ENCODE results near the gene PTCD2.

Gene PTCD2

DNA sequence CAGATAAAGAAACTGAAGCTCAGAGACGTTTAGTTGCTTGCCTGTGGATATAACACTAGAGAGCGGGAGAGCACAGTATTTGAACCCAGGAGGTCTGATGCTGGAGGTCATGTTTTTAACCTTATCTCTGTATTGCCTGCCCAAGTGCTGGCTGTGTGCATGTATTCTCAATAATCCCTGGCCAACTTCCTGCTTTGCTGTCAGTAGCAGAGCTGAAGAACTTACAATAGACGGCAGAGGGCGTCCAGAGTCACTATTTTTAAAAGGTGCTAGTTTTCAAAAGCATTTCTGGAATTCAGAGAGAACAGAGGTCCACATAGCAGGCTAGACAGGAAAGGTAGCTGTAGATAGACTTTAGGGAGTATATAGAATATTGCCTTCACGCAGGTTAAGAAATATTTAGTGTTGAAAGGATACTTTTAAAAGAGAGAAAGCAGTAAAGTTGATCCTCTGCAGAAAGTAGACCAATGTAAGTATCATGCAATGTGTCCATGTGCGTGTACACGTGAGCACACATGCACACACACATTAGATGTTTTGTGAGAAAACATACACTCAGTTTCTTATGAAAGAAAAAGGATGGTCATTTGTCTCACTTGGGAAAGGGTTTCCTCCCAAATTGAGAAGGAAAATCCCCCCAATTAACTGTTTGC, 46.3 kb downstream of the PTCD2 start:
- no peak overlapping the region for H2AFZ ChIP-seq (ENCODE audit: insufficient read depth, low read length, poor library complexity)
- no peak overlapping the region for H2AK5ac ChIP-seq (ENCODE audit: low read length)
- peak; percentile 82 to 96 for DNase-seq
- H3K27me3 ChIP-seq (ENCODE audit: insufficient read depth, low read length), result no peaks in the 10 kb centered on the region
- no peak overlapping the region for H3K9ac ChIP-seq (ENCODE audit: low read length)
- no peak overlapping the region for H3K14ac ChIP-seq (ENCODE audit: low read length)
- no peak overlapping the region for H2BK5ac ChIP-seq (ENCODE audit: low read depth, low read length, poor library complexity)
- no CpG with 5 or more reads among the region's 7 CpGs for WGBS (ENCODE audit: extremely low coverage, insufficient coverage, insufficient read length)
- H3K4me2 ChIP-seq (ENCODE audit: low read length), result no peak overlapping the region
- no peak overlapping the region for H3K18ac ChIP-seq (ENCODE audit: low read length)
- no peak overlapping the region for H3K4me3 ChIP-seq (ENCODE audit: low read depth, low read length)
- no peak overlapping the region for H4K8ac ChIP-seq (ENCODE audit: low read depth, low read length)
- H3K79me2 ChIP-seq (ENCODE audit: control insufficient read depth, insufficient read depth, low read length, poor library complexity), result no peaks in the 10 kb centered on the region
- peaks cover 11 to 17% of the 10 kb centered on the region in 2 experiments for H3K4me1 ChIP-seq (ENCODE audit: control insufficient read depth in 1 of 2, insufficient read depth in 2 of 2, low read length in 2 of 2)
- H3K36me3 ChIP-seq (ENCODE audit: control insufficient read depth in 1 of 2, insufficient read depth in 2 of 2, low read length in 2 of 2), result no peaks in the 10 kb centered on the region
- H2BK120ac ChIP-seq (ENCODE audit: insufficient read depth, low read length, poor library complexity), result no peak overlapping the region
- H3K9me3 ChIP-seq (ENCODE audit: insufficient read depth, low read depth, low read length), result no peaks in the 10 kb centered on the region
- peaks cover 18% of the 10 kb centered on the region for H3K79me1 ChIP-seq (ENCODE audit: low read length)
- H4K12ac ChIP-seq (ENCODE audit: low read depth, low read length), result no peak overlapping the region
- H2BK12ac ChIP-seq (ENCODE audit: low read length), result peak overlapping the region; percentile 62
- H3K4ac ChIP-seq (ENCODE audit: low read depth, low read length), result no peak overlapping the region
- no peak overlapping the region for H3K23ac ChIP-seq (ENCODE audit: low read length)
- no peak overlapping the region for H4K91ac ChIP-seq (ENCODE audit: low read depth, low read length)
- H3K27ac ChIP-seq (ENCODE audit: low read depth, low read length), result peak overlapping the region; percentile 67

DNA sequence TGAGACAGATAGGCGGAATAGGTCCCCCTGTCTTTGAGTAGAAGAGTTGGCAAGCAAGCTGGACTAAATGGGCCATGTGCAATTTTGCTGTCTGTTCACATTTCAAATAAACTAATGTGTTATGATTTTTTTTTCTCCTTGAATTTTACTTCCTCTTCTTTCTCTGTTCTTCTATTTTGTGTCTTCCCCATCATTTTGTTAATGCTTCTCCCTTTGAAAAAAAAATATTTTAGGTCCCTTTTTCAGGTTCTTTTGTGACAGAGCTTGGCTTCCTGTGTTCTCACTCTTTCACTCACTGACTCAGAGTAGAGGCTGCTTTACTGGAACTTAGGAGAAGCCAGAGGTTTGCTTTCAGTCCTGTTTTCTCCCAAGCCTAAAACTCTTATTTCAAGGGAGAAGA, 48.1 kb downstream of the PTCD2 start:
- H3K4me3 ChIP-seq (ENCODE audit: low read depth, low read length), result no peak overlapping the region
- H3K14ac ChIP-seq (ENCODE audit: low read length), result no peak overlapping the region
- no peak overlapping the region for H3K4me2 ChIP-seq (ENCODE audit: low read length)
- WGBS (ENCODE audit: extremely low coverage, insufficient coverage, insufficient read length), result no CpG with 5 or more reads among the region's 1 CpG
- no peak overlapping the region for H3K4ac ChIP-seq (ENCODE audit: low read depth, low read length)
- no peak for DNase-seq
- H2BK5ac ChIP-seq (ENCODE audit: low read depth, low read length, poor library complexity), result no peak overlapping the region
- no peaks in the 10 kb centered on the region for H3K27me3 ChIP-seq (ENCODE audit: insufficient read depth, low read length)
- H3K36me3 ChIP-seq (ENCODE audit: control insufficient read depth in 1 of 2, insufficient read depth in 2 of 2, low read length in 2 of 2), result no peaks in the 10 kb centered on the region
- H2AFZ ChIP-seq (ENCODE audit: insufficient read depth, low read length, poor library complexity), result no peak overlapping the region
- no peak overlapping the region for H3K9ac ChIP-seq (ENCODE audit: low read length)
- peaks cover 18% of the 10 kb centered on the region for H3K79me1 ChIP-seq (ENCODE audit: low read length)
- no peak overlapping the region for H2BK12ac ChIP-seq (ENCODE audit: low read length)
- peaks cover 11 to 15% of the 10 kb centered on the region in 2 experiments for H3K4me1 ChIP-seq (ENCODE audit: control insufficient read depth in 1 of 2, insufficient read depth in 2 of 2, low read length in 2 of 2)
- no peak overlapping the region for H3K23ac ChIP-seq (ENCODE audit: low read length)
- H3K9me3 ChIP-seq (ENCODE audit: insufficient read depth, low read depth, low read length), result no peaks in the 10 kb centered on the region
- H4K12ac ChIP-seq (ENCODE audit: low read depth, low read length), result no peak overlapping the region
- no peak overlapping the region for H4K91ac ChIP-seq (ENCODE audit: low read depth, low read length)
- no peak overlapping the region for H3K27ac ChIP-seq (ENCODE audit: low read depth, low read length)
- H2AK5ac ChIP-seq (ENCODE audit: low read length), result no peak overlapping the region
- H3K18ac ChIP-seq (ENCODE audit: low read length), result no peak overlapping the region
- H4K8ac ChIP-seq (ENCODE audit: low read depth, low read length), result no peak overlapping the region
- no peaks in the 10 kb centered on the region for H3K79me2 ChIP-seq (ENCODE audit: control insufficient read depth, insufficient read depth, low read length, poor library complexity)
- H2BK120ac ChIP-seq (ENCODE audit: insufficient read depth, low read length, poor library complexity), result no peak overlapping the region

DNA sequence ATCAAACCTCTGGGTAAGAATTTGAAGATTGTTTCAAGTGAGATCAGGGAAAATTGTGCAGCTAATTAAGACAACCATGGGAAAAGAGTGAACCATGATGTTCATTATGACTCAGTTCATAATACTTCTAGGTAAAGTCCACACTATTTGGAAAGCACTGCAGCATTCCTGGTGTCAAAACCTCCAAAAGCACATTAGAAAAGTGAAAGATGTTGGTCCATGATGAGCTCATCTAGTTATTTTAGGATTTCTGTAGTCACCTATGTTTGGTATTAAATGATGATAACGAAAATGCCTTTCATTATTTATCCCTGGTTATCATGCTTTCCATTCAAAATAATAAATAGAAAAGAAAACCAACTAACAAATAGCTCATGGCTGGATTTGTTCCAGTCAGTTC, 49.1 kb downstream of the PTCD2 start:
- H2AFZ ChIP-seq (ENCODE audit: insufficient read depth, low read length, poor library complexity), result no peak overlapping the region
- H4K8ac ChIP-seq (ENCODE audit: low read depth, low read length), result no peak overlapping the region
- H2BK120ac ChIP-seq (ENCODE audit: insufficient read depth, low read length, poor library complexity), result no peak overlapping the region
- no peak overlapping the region for H3K9ac ChIP-seq (ENCODE audit: low read length)
- H2AK5ac ChIP-seq (ENCODE audit: low read length), result no peak overlapping the region
- no peak overlapping the region for H4K12ac ChIP-seq (ENCODE audit: low read depth, low read length)
- no peaks in the 10 kb centered on the region for H3K27me3 ChIP-seq (ENCODE audit: insufficient read depth, low read length)
- no peak overlapping the region for H3K4me2 ChIP-seq (ENCODE audit: low read length)
- no peak overlapping the region for H3K4me3 ChIP-seq (ENCODE audit: low read depth, low read length)
- H2BK5ac ChIP-seq (ENCODE audit: low read depth, low read length, poor library complexity), result no peak overlapping the region
- no CpG with 5 or more reads among the region's 1 CpG for WGBS (ENCODE audit: extremely low coverage, insufficient coverage, insufficient read length)
- peaks cover 15% of the 10 kb centered on the region for H3K79me1 ChIP-seq (ENCODE audit: low read length)
- no peaks in the 10 kb centered on the region for H3K9me3 ChIP-seq (ENCODE audit: insufficient read depth, low read depth, low read length)
- H2BK12ac ChIP-seq (ENCODE audit: low read length), result no peak overlapping the region
- no peak overlapping the region for H3K18ac ChIP-seq (ENCODE audit: low read length)
- H3K36me3 ChIP-seq (ENCODE audit: control insufficient read depth in 1 of 2, insufficient read depth in 2 of 2, low read length in 2 of 2), result no peaks in the 10 kb centered on the region
- H3K4ac ChIP-seq (ENCODE audit: low read depth, low read length), result no peak overlapping the region
- H3K27ac ChIP-seq (ENCODE audit: low read depth, low read length), result no peak overlapping the region
- no peak overlapping the region for H4K91ac ChIP-seq (ENCODE audit: low read depth, low read length)
- no peak overlapping the region for H3K23ac ChIP-seq (ENCODE audit: low read length)
- no peaks in the 10 kb centered on the region for H3K79me2 ChIP-seq (ENCODE audit: control insufficient read depth, insufficient read depth, low read length, poor library complexity)
- peaks cover 8 to 12% of the 10 kb centered on the region in 2 experiments for H3K4me1 ChIP-seq (ENCODE audit: control insufficient read depth in 1 of 2, insufficient read depth in 2 of 2, low read length in 2 of 2)
- DNase-seq, result peak in 1 of 2 donors; percentile 70
- no peak overlapping the region for H3K14ac ChIP-seq (ENCODE audit: low read length)

DNA sequence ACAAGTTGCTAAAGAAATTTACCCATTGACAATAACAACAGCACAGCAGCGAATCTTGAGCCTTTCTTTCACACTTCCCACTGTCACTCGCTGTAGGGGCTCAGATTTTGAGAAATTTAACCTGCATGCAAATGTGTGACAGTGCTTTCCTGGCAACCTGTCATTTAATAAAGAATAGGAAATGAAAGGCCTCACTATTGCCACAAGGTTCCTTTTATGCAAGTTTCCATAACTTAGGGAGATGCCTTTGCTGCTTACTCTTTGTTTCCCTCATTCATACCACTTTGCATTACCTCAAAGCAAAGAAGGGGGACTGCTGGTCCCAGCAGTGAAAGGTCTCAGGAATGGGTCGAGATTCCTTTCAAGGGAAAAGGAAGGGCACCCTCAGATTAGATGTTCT, 49.5 kb downstream of the PTCD2 start:
- H2AFZ ChIP-seq (ENCODE audit: insufficient read depth, low read length, poor library complexity), result no peak overlapping the region
- H4K12ac ChIP-seq (ENCODE audit: low read depth, low read length), result no peak overlapping the region
- H3K18ac ChIP-seq (ENCODE audit: low read length), result no peak overlapping the region
- no peaks in the 10 kb centered on the region for H3K27me3 ChIP-seq (ENCODE audit: insufficient read depth, low read length)
- no peaks in the 10 kb centered on the region for H3K9me3 ChIP-seq (ENCODE audit: insufficient read depth, low read depth, low read length)
- peaks cover 12% of the 10 kb centered on the region for H3K79me1 ChIP-seq (ENCODE audit: low read length)
- no peaks in the 10 kb centered on the region for H3K79me2 ChIP-seq (ENCODE audit: control insufficient read depth, insufficient read depth, low read length, poor library complexity)
- no peak overlapping the region for H3K4me3 ChIP-seq (ENCODE audit: low read depth, low read length)
- no peak for DNase-seq
- no peak overlapping the region for H3K4ac ChIP-seq (ENCODE audit: low read depth, low read length)
- no peaks in the 10 kb centered on the region for H3K36me3 ChIP-seq (ENCODE audit: control insufficient read depth in 1 of 2, insufficient read depth in 2 of 2, low read length in 2 of 2)
- H3K4me1 ChIP-seq (ENCODE audit: control insufficient read depth in 1 of 2, insufficient read depth in 2 of 2, low read length in 2 of 2), result peaks cover 6 to 10% of the 10 kb centered on the region in 2 experiments
- no peak overlapping the region for H2AK5ac ChIP-seq (ENCODE audit: low read length)
- H2BK5ac ChIP-seq (ENCODE audit: low read depth, low read length, poor library complexity), result no peak overlapping the region
- H3K4me2 ChIP-seq (ENCODE audit: low read length), result no peak overlapping the region
- no peak overlapping the region for H3K27ac ChIP-seq (ENCODE audit: low read depth, low read length)
- no peak overlapping the region for H2BK12ac ChIP-seq (ENCODE audit: low read length)
- H3K9ac ChIP-seq (ENCODE audit: low read length), result no peak overlapping the region
- no peak overlapping the region for H4K8ac ChIP-seq (ENCODE audit: low read depth, low read length)
- no peak overlapping the region for H3K23ac ChIP-seq (ENCODE audit: low read length)
- no CpG with 5 or more reads among the region's 3 CpGs for WGBS (ENCODE audit: extremely low coverage, insufficient coverage, insufficient read length)
- no peak overlapping the region for H2BK120ac ChIP-seq (ENCODE audit: insufficient read depth, low read length, poor library complexity)
- H3K14ac ChIP-seq (ENCODE audit: low read length), result no peak overlapping the region
- no peak overlapping the region for H4K91ac ChIP-seq (ENCODE audit: low read depth, low read length)

Data from trophoblast cell (in vitro differentiated cells and primary cell).